ENCODE measurements around the gene TFEC. TPM values are rescaled to one million over a fixed set of nuclear protein-coding genes. Genes with fewer than 3 reads are reported as not detected.

Gene TFEC
- total RNA-seq, 1 experiment from 2014 or later: 0.12 TPM

DNA sequence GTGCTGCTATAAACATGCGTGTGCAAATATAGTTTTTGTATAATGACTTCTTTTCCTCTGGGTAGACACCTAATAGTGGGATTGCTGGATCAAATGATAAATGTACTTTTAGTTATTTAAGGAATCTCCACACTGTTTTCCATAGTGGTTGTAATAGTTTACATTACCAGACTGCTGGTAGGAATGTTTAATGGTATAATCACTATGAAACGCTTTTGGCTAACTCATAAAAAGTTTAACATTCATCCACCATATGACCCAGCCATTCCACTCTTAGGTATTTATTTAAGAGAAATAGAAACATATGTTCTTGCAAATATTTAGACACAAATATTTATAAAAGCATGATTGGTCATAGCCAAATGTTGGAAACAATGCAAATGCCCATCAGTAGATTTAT lies 32.1 kb upstream of the TFEC start:
- Histone ChIP-seq H3K9me3 (ENCODE audit: control insufficient read depth in 1 of 2, insufficient read depth in 1 of 2, low read depth in 1 of 2, low read length in 2 of 2) (no peaks in the 10 kb centered on the region), H3K27ac (ENCODE audit: low read depth, low read length) (no peak overlapping the region), H3K4me2 (ENCODE audit: low read length) (no peak overlapping the region), H3K27me3 (ENCODE audit: insufficient read depth, low read length) (no peaks in the 10 kb centered on the region), H3K9ac (ENCODE audit: low read length) (no peak overlapping the region), H3K4me3 (replicated peaks in 1 of 2; ENCODE audit: low read depth in 1 of 2, low read length in 2 of 2) (no peak overlapping the region), H3K9me2 (ENCODE audit: insufficient read depth) (no peaks in the 10 kb centered on the region), H4K20me1 (ENCODE audit: insufficient read depth) (no peaks in the 10 kb centered on the region), H3K79me2 (ENCODE audit: insufficient read depth, low read length) (no peaks in the 10 kb centered on the region), H3K36me3 (ENCODE audit: control insufficient read depth in 1 of 2, insufficient read depth in 2 of 2, low read length in 2 of 2) (no peaks in the 10 kb centered on the region), H3K4me1 (ENCODE audit: control insufficient read depth in 1 of 2, insufficient read depth in 2 of 2, low read length in 2 of 2) (no peaks in the 10 kb centered on the region), H2AFZ (ENCODE audit: low read depth, low read length, poor library complexity, severe bottlenecking) (no peak overlapping the region)
- RAD21 ChIA-PET (ENCODE audit: low non-redundant PET in 1 of 2, low total read pairs in 2 of 2, uncharacterized antibody in 2 of 2, unreplicated experiment in 2 of 2): no interaction called here
- DNase-seq (ENCODE audit: low read depth, low spot score): no peak
- BruUV-seq (replicated peaks): no TSS peak
- intact Hi-C loops (cut with micrococcal nuclease): no loop called here
- CTCF ChIA-PET: no interaction called here
- TF ChIP-seq, protein P1, sequence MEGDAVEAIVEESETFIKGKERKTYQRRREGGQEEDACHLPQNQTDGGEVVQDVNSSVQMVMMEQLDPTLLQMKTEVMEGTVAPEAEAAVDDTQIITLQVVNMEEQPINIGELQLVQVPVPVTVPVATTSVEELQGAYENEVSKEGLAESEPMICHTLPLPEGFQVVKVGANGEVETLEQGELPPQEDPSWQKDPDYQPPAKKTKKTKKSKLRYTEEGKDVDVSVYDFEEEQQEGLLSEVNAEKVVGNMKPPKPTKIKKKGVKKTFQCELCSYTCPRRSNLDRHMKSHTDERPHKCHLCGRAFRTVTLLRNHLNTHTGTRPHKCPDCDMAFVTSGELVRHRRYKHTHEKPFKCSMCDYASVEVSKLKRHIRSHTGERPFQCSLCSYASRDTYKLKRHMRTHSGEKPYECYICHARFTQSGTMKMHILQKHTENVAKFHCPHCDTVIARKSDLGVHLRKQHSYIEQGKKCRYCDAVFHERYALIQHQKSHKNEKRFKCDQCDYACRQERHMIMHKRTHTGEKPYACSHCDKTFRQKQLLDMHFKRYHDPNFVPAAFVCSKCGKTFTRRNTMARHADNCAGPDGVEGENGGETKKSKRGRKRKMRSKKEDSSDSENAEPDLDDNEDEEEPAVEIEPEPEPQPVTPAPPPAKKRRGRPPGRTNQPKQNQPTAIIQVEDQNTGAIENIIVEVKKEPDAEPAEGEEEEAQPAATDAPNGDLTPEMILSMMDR (IDR thresholded peaks at IDR 0.05 in 2 of 3, conservative IDR thresholded peaks at IDR 0.05 in 1 of 3; ENCODE audit: borderline replicate concordance in 1 of 3, insufficient read depth in 1 of 3, low read depth in 2 of 3, low read length in 2 of 3): no peak
- TF ChIP-seq TCF7L2 (IDR thresholded peaks at IDR 0.05; ENCODE audit: borderline replicate concordance, extremely low read depth, insufficient read depth, insufficient read length) (no peak), JUND (IDR thresholded peaks at IDR 0.05) (no peak), ZNF274 (IDR thresholded peaks at IDR 0.05; ENCODE audit: low read depth, low read length) (no peak), FOSL1 (IDR thresholded peaks at IDR 0.05; ENCODE audit: low read depth) (no peak), ZFX (IDR thresholded peaks at IDR 0.05) (no peak), ELF1 (IDR thresholded peaks at IDR 0.05; ENCODE audit: borderline replicate concordance, low read depth) (no peak), RAD21 (IDR thresholded peaks at IDR 0.05; ENCODE audit: low read depth) (no peak), YY1 (IDR thresholded peaks at IDR 0.05; ENCODE audit: extremely low read depth, insufficient replicate concordance, low read depth, low read length) (no peak), EZH2 (IDR thresholded peaks at IDR 0.05) (no peak), EZH2phosphoT487 (IDR thresholded peaks at IDR 0.05; ENCODE audit: borderline replicate concordance) (no peak), EGR1 (IDR thresholded peaks at IDR 0.05; ENCODE audit: low read depth) (no peak)
- POLR2A ChIA-PET: no interaction called here
- no peak for ATAC-seq

Measured in HCT116 (cell line).